HG02870 (cell line): ENCODE measurements around the gene FKBP1B.
"Not testable (repeated sequence)": the region's sequence is repeated elsewhere in the genome, so short reads cannot be mapped to it uniquely, and the experiment has no call there.

Source experiments
- ATAC-seq: cut with Tn5 transposase; IDR thresholded peaks from one replicate; pipeline ENCODE4 v1.9.1; 2021; ENCODE audit warnings: mild to moderate bottlenecking, moderate library complexity; ENCODE audit not compliant: unreplicated experiment

The FKBP1B gene

DNA sequence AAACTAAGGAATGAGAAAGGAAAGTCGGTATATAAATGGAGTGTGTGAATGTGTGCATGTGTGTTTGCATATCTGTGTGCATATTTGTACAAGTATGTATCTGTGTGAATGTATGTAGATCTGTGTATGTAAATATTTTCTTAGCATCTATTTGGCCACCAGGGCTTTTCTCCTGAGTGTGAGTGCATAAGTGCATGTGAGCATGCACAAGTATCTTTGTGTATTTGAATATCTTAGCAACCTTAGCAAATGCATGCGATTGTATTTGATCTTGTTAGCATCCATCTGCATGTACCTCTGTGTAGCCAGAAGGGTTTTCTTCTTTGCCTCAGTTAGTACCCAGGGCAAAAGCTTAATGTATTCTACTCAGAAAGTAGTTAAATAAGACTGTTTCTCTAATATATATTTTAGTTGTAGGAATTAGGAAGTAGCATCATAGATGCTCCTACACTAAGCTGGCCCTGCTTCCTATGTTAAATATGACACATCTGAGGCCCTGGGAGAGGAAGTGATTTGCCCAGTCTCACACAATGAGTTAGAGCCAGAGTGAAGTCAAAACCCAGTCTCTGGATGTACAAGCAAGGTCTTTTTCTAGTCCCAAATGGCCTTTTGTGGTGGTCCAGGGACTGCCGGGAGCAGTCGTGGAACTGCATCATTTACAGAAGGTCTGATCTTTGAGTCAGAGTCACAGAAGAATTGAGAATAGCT lies 9.2 kb downstream of the FKBP1B start:
- no peak for ATAC-seq

DNA sequence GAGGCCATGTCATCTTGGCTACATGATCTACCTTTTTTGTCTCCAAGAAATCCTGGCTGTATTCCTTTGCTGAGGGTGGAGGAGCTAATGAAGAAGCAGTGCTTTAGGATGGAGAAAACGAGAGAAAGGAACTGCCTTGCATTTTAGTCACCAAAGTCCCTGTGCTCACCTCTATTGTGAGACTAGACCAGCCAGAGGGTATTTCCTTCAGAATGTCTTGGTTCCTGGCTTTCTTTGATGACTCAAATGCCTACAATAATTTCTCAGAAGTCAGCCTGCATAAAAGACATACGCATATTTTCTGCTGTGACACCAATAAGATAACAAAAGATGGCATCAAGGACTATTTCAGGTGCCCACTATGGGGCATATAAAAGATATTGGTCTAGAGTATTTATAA lies 15.8 kb downstream of the FKBP1B start:
- no peak for ATAC-seq

DNA sequence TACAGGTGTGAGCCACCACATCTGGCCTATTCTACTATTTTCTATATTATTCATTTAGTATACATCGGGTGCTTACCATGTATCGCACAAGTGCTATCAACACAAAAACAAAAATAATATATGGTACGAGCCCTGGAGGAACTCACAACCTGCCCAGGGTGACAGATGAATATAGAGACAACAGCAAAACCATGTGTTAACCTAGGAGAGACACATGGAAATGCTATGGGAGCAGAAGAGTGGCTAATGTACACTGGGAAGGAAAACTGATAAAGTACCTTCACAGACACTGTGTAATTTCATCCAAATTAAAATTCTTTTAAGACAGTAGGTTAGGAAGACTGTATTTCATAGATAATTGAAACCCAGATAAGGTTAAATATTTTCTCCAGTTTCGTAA lies 22.7 kb downstream of the FKBP1B start:
- ATAC-seq, result no peak

- ATAC-seq, result no peak
Observed at GRCh38 chr2:24073816-24074215, 24.3 kb downstream of the FKBP1B start.

DNA sequence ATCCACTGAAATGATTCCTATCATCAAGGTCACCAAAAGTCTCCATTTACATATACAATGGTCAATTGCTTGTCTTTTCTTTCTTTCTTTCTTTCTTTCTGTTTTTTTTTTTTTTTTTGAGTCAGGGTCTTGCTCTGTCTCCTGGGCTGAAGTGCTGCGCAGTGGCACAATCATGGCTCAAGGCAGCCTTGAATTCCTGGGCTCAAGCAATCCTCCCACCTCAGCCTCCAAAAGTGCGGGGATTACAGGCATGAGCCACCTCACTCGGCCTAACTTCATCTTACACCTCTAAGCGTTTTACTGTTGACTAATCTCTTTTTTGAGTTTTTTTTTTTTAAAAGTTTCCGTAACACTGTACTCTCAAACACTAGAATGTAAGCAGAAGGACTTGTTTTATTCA lies 25.7 kb downstream of the FKBP1B start:
- ATAC-seq, result no peak

GRCh38 chr2:24075915-24076848 lies 26.6 kb downstream of the FKBP1B start, which contains the start of gene SF3B6:
TSS of gene SF3B6 (minus strand) at chr2:24076326. CDS start at chr2:24076229, 97 bp downstream.
- ATAC-seq, result peak; percentile 98

DNA sequence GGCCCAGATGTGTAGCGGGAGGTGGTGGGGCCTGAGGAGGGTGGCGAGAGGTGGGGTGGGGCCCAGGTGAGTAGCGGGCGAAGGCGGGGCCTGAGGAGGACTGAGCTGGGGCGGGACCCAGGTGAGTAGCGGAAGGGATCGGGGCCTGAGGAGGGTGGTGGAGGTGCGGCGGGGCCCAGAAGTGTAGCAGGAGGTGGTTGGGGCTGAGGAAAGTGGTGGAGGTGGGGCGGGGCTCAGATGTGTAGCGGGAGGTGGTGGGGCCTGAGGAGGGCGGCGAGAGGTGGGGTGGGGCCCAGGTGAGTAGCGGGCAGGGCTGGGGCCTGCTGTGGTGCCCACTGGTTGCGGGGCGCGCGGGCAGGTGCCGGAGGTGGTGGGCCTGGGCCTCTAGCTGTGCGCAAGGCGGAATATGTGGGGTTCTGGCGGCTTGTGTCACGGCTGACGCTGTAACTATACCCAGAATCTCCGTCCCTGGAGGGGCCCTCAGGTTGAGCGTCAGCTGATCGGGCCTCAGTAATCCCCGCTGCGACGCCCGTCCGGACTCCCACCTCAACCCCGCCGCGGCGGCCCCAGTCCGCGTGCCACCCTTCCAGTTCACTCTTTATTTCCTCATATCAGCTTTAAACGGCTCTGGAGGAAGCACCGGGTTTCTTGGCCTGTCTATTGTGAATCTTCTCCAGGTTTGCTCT lies 27.5 kb downstream of the FKBP1B start:
- ATAC-seq, result no peak

GRCh38 chr2:24077535-24077877 lies 28.0 kb downstream of the FKBP1B start:
- ATAC-seq, result no peak

DNA sequence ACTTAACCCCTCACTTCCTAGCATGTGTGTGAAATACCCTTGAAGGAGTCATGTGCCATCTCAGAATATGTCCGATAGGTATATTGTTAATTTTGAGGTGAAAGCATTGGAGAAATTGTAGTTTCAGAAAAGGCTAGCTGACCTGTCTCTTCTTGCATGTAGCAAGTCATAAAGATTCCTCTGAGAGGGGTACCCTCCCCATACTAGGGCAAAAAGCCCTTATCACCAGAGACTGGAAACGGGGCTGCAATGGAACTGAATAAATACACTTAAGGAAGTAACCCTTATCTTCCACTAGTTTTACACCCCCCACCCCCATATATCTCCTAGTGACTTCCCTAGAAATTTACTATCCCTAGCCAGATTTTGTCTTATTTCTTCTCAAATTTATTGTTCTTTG lies 28.3 kb downstream of the FKBP1B start:
- no peak for ATAC-seq

- ATAC-seq, result no peak
Observed at GRCh38 chr2:24080701-24081100, 31.2 kb downstream of the FKBP1B start.

GRCh38 chr2:24082787-24083566 lies 33.4 kb downstream of the FKBP1B start:
- no peak for ATAC-seq

DNA sequence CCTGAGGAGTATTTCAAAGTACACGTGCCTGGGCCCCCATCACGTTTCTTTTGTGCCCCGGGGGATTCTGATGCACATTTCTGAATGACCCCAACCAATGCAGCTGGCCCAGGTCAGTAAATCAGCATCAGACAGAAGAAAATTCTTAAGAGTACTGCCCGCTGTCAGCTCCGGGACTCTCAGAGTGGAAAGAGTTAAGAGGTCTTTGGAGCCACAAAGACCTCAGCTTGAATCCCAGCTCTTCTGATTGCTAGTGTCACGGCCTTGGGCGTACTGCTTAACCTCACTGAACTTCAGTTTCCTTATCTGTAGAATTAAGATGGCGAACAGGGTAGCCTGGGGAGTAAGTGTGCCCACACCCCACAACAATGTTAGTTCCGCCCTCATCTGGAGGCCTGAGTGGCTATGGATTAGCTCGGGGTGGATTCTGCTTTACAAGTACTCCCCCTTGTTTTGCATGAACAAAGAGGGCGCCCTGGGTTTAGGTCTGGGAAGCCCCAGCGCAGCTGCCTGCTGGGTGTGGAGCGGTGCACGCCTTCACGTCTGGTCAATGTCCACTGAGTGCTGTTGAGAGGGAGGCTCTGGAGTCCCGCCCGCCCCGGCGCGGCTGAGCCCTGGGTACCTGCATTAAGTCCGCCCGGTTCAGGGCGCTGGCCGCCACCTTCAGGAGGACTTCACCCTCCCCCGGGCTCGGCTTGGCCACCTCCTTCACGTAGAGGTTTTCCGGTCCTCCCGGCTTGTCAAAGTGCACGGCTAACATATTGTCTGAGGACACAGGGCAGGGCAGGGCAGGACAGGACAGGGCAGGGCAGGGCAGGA lies 34.2 kb downstream of the FKBP1B start:
- peak; percentile 86 for ATAC-seq

DNA sequence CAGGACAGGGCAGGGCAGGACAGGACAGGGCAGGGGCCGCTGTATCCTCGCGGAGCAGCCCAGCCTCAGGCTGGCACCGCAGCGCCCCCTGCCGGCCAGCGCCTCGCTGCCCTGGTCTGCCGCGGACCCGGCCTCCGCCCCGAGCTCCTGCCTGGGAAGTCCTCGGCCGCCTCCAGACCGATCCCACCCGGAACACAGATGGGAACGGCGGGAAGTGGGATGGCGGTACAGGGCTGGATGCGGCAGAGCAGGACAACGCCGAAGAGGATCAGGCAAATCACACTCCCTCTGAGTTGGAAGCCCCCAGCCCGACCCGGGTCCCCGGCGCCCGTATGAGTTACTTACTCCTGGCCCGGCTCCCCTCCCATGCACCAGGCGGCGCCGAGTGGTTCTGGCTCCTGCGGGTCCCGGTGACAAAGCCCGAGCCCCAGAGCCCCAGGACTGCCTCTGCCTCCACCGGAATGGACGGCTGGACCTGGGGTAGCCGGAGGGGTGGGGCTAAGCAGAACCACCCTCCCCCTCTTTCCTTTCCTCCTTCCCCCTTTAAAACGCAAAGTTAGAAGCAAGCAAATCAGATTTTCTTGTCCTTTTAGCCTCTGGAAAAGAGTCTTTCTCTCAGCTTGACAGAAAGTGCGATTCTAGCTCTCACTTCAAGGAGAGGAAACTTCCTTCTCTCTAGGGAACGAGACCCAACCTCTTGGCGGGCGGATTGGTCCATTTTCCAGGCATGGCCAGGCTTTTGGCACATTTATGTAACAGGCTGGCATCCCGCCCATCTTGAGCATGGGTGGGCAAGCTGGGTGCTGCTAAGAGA lies 35.1 kb downstream of the FKBP1B start, which contains the start of gene TP53I3:
TSS of gene TP53I3 (minus strand) at position 449 of the 814 bp plus-strand sequence. CDS start 508 bp downstream, outside the sequence.
- ATAC-seq, result peak; percentile 76

DNA sequence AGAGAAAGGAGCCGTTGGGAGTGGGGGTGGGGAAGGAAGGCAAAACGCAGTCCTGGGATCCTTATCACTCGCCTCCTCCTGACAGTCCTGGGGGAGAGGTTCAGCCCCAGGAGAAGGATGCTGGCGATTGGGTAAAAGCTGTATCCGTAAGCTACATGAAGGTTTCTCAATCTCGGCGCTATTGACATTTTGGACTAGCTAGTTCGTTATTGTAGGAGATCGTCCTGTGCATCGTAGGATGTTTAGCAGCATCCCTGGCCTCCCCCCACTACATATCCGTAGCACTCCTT lies 35.6 kb downstream of the FKBP1B start:
- no peak for ATAC-seq

DNA sequence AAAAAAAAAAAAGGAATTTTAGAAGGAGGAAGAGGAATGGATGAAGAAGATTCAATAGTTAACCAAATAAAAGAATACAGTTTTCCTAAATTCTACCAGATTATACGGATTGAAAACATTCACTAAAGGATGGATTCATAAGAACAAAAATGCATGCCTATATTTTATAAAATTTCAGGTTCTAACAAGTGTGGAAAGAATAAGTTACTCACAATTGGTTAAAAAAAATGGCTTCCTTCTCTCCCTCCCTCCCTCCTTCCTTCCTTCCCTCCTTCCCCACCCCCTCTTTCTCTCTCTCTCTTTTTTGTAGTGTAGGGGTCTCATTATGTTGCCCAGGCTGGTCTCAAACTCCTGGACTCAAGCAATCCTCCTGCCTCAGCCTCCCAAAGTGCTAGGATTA lies 36.7 kb downstream of the FKBP1B start:
- ATAC-seq, result no peak

GRCh38 chr2:24087032-24087431 lies 37.5 kb downstream of the FKBP1B start:
- no peak for ATAC-seq

- no peak for ATAC-seq
Observed at GRCh38 chr2:24088821-24089359, 39.3 kb downstream of the FKBP1B start.

GRCh38 chr2:24093270-24093669 lies 43.7 kb downstream of the FKBP1B start:
- not testable (repeated sequence) for ATAC-seq

DNA sequence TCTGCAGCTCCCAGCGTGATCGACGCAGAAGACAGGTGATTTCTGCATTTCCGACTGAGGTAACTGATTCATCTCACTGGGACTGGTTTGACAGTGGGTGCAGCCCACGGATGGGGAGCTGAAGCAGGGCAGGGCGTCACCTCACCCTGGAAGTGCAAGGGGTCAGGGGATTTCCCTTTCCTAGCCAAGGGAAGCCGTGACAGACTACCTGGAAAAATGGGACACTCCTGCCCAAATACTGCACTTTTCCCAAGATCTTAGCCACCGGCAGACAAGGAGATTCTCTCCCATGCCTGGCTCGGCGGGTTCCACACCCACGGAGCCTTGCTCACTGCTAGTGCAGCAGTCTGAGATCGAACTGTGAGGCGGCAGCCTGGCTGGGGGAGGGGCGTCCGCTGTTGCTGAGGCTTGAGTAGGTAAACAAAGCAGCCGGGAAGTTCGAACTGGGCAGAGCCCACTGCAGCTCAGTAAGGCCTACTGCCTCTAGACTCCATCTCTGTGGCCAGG lies 45.7 kb downstream of the FKBP1B start:
- not testable (repeated sequence) for ATAC-seq
